ENCODE results near the gene RWDD4.
"Not testable (repeated sequence)": the region's sequence is repeated elsewhere in the genome, so short reads cannot be mapped to it uniquely, and the experiment has no call there.

The RWDD4 gene

DNA sequence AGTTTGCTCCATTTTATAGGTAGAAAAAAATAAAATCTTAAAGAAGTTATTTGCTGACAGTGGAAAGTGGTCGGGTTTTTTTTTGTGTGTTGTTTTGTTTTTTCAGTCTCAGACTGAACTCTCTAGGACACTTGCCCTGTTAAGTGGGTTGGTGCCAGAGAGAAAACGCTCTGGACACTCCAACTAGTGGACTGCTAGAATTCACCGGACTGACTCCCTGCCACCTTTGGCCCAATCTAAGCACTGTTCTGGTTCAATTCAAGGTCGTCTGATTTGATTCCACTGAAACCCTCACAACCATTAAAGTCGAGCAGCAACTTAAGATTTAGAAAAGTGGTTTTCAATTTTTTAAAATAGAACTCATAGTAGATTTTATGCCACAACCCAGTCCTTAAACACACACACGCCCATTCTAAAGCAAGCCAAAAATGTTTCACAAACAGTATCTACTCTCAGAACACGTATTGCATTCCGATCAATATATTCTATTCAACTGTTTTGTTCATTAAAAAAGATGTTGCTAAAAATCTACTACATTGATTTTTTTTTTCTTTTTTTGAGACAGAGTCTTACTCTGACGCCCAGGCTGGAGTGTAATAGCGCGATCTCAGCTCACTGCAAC lies 27.3 kb downstream of the RWDD4 start:
- no peak for FAIRE-seq
- DNase-seq (ENCODE audit: insufficient read length, low spot score) = no peak
- TF ChIP-seq POLR2A (IDR thresholded peaks at IDR 0.05; ENCODE audit: low read depth, low read length) = no peak
- no peak for TF ChIP-seq POU2F2 (IDR thresholded peaks at IDR 0.05; ENCODE audit: low read depth, low read length)
- no peak for TF ChIP-seq POLR2AphosphoS5 (IDR thresholded peaks at IDR 0.05; ENCODE audit: low read depth, low read length)
- no peak for TF ChIP-seq TAF1 (IDR thresholded peaks at IDR 0.05; ENCODE audit: low read depth, low read length)
- TF ChIP-seq SPI1 (IDR thresholded peaks at IDR 0.05; ENCODE audit: low read depth, low read length) = no peak
- no peak for TF ChIP-seq PAX5 (IDR thresholded peaks at IDR 0.05; ENCODE audit: insufficient read depth, low read length, severe bottlenecking)

DNA sequence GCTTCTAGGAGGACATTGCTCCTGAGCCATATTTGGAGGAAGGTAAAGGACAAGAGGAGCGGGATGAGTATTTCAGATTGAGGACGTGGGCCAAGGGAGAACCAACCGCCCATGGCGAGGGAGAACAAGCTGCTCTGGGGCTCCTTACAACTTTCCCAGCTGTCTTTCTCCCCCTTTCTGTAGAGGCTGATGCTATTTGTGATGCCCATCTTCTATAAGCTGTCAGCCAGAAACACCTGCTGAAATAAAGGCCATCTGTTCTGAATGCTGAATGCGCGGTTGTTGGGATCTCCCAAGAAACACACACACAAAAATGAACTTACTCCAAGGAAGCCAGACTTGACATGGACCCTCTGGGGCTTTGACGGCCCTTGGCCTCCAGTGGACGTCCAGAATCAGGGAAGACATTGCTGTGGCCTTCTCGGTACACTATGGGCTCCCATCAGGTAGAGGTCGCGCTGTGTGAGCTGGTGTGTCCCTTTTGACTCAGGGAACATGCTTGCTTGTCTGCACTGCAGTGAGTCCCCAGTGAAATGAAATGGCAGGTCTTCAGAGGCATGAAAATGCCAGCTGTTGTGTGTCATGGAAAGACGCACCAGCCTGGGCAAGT lies 30.9 kb downstream of the RWDD4 start:
- TF ChIP-seq POLR2A (IDR thresholded peaks at IDR 0.05; ENCODE audit: low read depth, low read length) (no peak), TAF1 (IDR thresholded peaks at IDR 0.05; ENCODE audit: low read depth, low read length) (no peak), POLR2AphosphoS5 (IDR thresholded peaks at IDR 0.05; ENCODE audit: low read depth, low read length) (no peak), PAX5 (IDR thresholded peaks at IDR 0.05; ENCODE audit: insufficient read depth, low read length, severe bottlenecking) (no peak), POU2F2 (IDR thresholded peaks at IDR 0.05; ENCODE audit: low read depth, low read length) (no peak), SPI1 (IDR thresholded peaks at IDR 0.05; ENCODE audit: low read depth, low read length) (no peak)
- FAIRE-seq = no peak
- DNase-seq (ENCODE audit: insufficient read length, low spot score) = no peak

DNA sequence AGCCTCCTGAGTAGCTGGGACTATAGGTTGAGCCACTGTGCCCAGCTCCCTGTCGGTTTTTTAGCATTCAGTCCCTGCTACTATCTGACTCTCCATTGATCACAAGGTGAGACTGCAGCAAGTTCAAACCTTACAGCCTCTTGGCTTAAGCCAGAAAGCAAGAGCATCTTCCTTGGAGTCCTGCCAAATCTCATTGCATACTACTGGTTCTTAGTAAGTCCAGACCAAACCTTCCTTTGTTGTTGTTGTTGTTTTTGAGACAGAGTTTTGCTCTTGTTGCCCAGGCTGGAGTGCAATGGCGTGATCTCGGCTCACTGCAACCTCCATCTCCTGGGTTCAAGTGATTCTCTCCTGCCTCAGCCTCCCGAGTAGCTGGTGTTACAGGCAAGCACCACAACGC lies 31.7 kb downstream of the RWDD4 start:
- not testable (repeated sequence) for DNase-seq (ENCODE audit: insufficient read length, low spot score); FAIRE-seq

DNA sequence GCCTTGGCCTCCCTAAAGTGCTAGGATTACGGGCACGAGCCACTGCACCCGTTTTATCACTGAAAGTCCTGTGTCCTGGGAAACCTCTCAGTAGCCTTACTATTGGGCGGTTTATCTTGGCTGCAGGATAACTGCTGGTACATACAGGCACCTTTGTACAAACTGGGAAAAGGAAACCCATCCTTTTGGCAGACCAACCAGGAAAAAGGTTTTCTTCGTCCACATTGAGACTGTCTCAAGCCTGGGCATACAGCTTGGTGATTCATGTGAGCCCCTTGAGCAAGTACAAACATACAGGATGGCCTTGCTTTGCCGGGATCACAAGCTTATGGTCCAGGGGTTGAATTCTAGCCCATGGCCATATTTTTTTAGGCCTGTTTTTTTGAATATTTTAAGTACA lies 32.8 kb downstream of the RWDD4 start:
- DNase-seq (ENCODE audit: insufficient read length, low spot score) (no peak), FAIRE-seq (no peak)
- TF ChIP-seq POU2F2 (IDR thresholded peaks at IDR 0.05; ENCODE audit: low read depth, low read length) = no peak
- no peak for TF ChIP-seq PAX5 (IDR thresholded peaks at IDR 0.05; ENCODE audit: insufficient read depth, low read length, severe bottlenecking)
- no peak for TF ChIP-seq SPI1 (IDR thresholded peaks at IDR 0.05; ENCODE audit: low read depth, low read length)
- no peak for TF ChIP-seq TAF1 (IDR thresholded peaks at IDR 0.05; ENCODE audit: low read depth, low read length)
- TF ChIP-seq POLR2AphosphoS5 (IDR thresholded peaks at IDR 0.05; ENCODE audit: low read depth, low read length) = no peak
- TF ChIP-seq POLR2A (IDR thresholded peaks at IDR 0.05; ENCODE audit: low read depth, low read length) = no peak

- no peak for DNase-seq (ENCODE audit: insufficient read length, low spot score)
- no peak for FAIRE-seq
- TF ChIP-seq POLR2A (IDR thresholded peaks at IDR 0.05; ENCODE audit: low read depth, low read length) (no peak), POLR2AphosphoS5 (IDR thresholded peaks at IDR 0.05; ENCODE audit: low read depth, low read length) (no peak), POU2F2 (IDR thresholded peaks at IDR 0.05; ENCODE audit: low read depth, low read length) (no peak), TAF1 (IDR thresholded peaks at IDR 0.05; ENCODE audit: low read depth, low read length) (no peak), PAX5 (IDR thresholded peaks at IDR 0.05; ENCODE audit: insufficient read depth, low read length, severe bottlenecking) (no peak), SPI1 (IDR thresholded peaks at IDR 0.05; ENCODE audit: low read depth, low read length) (no peak)
Observed at GRCh38 chr4:183624548-183624947, 34.4 kb downstream of the RWDD4 start.

DNA sequence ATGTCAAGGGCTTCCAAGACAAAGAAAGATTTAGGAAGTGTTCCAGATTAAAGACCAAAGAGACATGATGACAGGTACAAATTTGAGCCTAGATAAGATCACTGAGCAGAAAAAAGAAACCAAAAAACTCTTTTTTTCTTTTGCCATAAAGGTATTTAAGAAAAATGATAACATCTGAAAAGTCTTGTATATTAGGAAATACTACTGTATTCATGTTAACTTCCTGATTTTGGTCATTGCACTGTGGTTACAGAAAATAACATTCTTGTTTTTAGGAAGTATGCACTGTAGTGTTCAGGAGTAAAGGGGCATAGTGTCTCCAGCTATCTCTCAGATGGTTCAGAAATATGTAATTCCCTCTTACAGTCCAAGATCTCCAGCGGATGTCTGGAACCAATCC lies 37.1 kb downstream of the RWDD4 start:
- no peak for DNase-seq (ENCODE audit: insufficient read length, low spot score)
- FAIRE-seq = no peak
- TF ChIP-seq POLR2AphosphoS5 (IDR thresholded peaks at IDR 0.05; ENCODE audit: low read depth, low read length) (no peak), PAX5 (IDR thresholded peaks at IDR 0.05; ENCODE audit: insufficient read depth, low read length, severe bottlenecking) (no peak), SPI1 (IDR thresholded peaks at IDR 0.05; ENCODE audit: low read depth, low read length) (no peak), TAF1 (IDR thresholded peaks at IDR 0.05; ENCODE audit: low read depth, low read length) (no peak), POLR2A (IDR thresholded peaks at IDR 0.05; ENCODE audit: low read depth, low read length) (no peak), POU2F2 (IDR thresholded peaks at IDR 0.05; ENCODE audit: low read depth, low read length) (no peak)

- FAIRE-seq (no peak), DNase-seq (ENCODE audit: insufficient read length, low spot score) (no peak)
- TF ChIP-seq PAX5 (IDR thresholded peaks at IDR 0.05; ENCODE audit: insufficient read depth, low read length, severe bottlenecking) = no peak
- TF ChIP-seq SPI1 (IDR thresholded peaks at IDR 0.05; ENCODE audit: low read depth, low read length) = no peak
- TF ChIP-seq POLR2AphosphoS5 (IDR thresholded peaks at IDR 0.05; ENCODE audit: low read depth, low read length) = no peak
- no peak for TF ChIP-seq POLR2A (IDR thresholded peaks at IDR 0.05; ENCODE audit: low read depth, low read length)
- TF ChIP-seq POU2F2 (IDR thresholded peaks at IDR 0.05; ENCODE audit: low read depth, low read length) = no peak
- TF ChIP-seq TAF1 (IDR thresholded peaks at IDR 0.05; ENCODE audit: low read depth, low read length) = no peak
Observed at GRCh38 chr4:183620421-183620820, 38.6 kb downstream of the RWDD4 start.

- FAIRE-seq (no peak), DNase-seq (ENCODE audit: insufficient read length, low spot score) (no peak)
- TF ChIP-seq POLR2AphosphoS5 (IDR thresholded peaks at IDR 0.05; ENCODE audit: low read depth, low read length) = no peak
- TF ChIP-seq POU2F2 (IDR thresholded peaks at IDR 0.05; ENCODE audit: low read depth, low read length) = no peak
- TF ChIP-seq SPI1 (IDR thresholded peaks at IDR 0.05; ENCODE audit: low read depth, low read length) = no peak
- no peak for TF ChIP-seq TAF1 (IDR thresholded peaks at IDR 0.05; ENCODE audit: low read depth, low read length)
- TF ChIP-seq PAX5 (IDR thresholded peaks at IDR 0.05; ENCODE audit: insufficient read depth, low read length, severe bottlenecking) = no peak
- no peak for TF ChIP-seq POLR2A (IDR thresholded peaks at IDR 0.05; ENCODE audit: low read depth, low read length)
Observed at GRCh38 chr4:183618681-183619080, 40.3 kb downstream of the RWDD4 start.

DNA sequence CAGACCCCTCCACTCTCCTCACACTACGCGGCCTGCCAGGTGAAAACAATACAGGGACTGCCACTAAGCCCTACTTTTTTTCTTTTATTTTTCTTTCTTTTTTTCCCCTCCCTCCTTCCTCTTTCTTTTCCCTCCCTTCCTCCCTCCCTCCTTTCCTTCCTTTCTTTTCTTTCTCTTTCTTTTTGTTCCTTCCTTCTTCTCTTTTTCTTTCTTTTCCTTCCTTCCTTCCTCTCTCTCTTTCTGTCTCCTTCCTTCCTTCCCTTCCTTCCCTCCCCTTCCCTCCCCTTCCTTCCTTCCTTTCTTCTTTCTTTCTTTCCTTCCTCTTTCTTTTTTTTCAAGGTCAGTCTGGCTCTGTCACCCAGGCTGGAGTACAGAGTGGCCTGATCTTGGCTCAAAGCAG lies 41.9 kb downstream of the RWDD4 start:
- no peak for TF ChIP-seq PAX5 (IDR thresholded peaks at IDR 0.05; ENCODE audit: insufficient read depth, low read length, severe bottlenecking)
- TF ChIP-seq POU2F2 (IDR thresholded peaks at IDR 0.05; ENCODE audit: low read depth, low read length) = no peak
- TF ChIP-seq TAF1 (IDR thresholded peaks at IDR 0.05; ENCODE audit: low read depth, low read length) = no peak
- no peak for TF ChIP-seq POLR2A (IDR thresholded peaks at IDR 0.05; ENCODE audit: low read depth, low read length)
- no peak for TF ChIP-seq POLR2AphosphoS5 (IDR thresholded peaks at IDR 0.05; ENCODE audit: low read depth, low read length)
- no peak for TF ChIP-seq SPI1 (IDR thresholded peaks at IDR 0.05; ENCODE audit: low read depth, low read length)
- DNase-seq (ENCODE audit: insufficient read length, low spot score) = no peak
- no peak for FAIRE-seq
